RKO (cell line): Measurements from ENCODE around the gene UBE2QL1.

Experiments used
- DNase-seq: peaks from one replicate; pipeline ENCODE4 v3.0.0-alpha.2; 2016; ENCODE audit warnings: low spot score

UBE2QL1 gene

DNA sequence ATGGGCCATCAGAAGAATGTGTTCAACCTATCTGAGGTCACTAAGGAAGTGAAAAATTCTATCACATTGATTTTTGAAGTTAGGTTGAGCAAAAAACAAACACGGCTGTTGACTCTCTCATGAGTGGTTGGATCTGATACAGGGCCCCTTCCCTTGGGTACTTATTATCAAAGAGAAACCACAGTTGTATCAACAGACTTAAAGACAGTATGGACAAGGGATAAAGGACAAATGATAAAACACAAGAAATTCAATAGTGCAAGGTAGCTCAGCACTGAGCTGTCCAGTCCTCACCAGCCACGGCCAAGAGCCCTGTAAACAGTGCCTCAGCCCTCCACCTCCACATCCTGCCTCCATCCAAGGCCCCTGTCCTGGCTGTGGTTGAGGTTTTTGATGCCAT is 86.9 kb downstream of the UBE2QL1 start:
- no peak for DNase-seq

DNA sequence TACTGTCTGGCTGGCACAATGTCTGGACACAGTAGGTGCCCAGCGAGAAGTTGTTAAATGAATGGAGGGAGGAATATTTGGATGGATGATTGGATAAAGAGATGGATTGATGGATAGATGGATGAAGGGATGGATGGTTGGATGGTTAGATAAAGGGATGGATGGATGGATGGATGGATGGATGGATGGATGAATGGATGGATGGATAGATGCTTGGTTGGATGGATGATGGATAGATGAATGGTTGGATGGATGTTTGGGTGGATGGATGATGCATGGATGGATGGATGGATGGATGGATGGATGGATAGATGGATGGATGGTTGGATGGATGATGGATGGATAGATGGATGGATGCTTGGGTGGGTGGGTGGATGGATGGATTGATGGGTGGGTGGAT is 90.4 kb downstream of the UBE2QL1 start:
- DNase-seq: no peak

DNA sequence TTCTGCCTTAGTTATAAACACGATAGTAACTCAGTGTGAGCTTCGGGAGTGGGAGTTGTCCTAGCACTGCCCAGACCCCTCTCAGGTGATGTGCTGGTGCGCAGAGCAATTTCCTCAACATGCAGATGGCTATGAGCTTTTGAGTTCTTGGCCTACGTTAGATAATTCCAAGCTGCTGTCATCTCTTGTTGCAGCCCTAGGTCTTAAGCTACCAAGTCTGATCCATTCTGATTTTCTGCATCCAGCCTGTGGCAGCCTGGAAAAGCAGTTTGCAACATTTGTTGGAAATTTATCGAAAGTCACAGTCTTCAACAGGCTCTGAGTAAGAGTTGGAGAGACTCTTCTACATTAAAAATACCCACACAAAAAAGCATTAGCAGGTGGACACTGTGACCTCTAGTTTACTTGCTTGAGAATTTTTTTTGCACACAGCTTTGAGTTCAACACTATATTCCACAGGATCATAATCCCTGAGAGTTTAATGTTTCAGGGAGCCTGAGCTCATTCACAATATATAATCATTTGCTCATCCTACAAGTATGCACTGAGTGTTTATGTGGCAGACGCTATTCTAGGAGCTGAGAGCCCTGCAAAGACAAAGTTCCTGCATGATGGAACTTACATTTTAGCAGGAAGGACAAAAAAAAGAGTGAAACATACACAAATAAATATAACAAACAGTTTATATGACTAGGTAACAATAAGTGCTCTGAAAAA is 91.6 kb downstream of the UBE2QL1 start:
- DNase-seq: no peak

DNA sequence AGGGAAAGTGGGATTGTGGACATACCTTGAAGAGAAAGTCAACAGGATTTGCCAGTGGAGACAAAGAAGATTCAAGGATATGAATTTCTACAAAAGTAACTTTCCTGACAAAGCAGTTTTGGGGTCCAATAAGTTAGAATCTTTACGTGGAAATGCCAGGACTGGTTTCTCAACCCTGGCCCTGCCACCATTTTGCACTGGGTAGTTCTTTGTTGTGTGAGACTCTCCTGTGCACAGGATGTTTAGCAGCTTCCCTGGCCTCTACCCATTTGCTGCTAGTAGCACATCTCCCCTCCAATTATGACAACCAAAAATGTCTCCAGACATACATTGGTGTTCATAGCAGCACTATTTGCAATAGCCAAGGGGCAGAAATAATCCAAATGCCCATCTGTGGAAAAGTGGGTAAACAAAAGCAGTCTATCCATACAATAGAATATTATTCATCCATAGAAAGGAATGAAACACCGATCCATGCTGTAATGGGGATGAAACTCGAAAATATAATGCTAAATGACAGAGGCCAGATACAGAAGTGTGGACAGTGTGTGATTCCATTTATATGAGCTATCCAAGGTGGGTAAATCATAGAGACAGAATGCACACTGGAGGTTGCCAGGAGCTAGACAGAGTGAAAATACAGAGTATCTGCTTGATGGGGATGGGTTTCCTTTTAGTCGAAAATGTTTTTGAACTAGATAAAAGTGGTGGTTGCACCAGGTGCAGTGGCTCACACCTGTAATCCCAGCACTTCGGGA is 92.8 kb downstream of the UBE2QL1 start:
- no peak for DNase-seq

DNA sequence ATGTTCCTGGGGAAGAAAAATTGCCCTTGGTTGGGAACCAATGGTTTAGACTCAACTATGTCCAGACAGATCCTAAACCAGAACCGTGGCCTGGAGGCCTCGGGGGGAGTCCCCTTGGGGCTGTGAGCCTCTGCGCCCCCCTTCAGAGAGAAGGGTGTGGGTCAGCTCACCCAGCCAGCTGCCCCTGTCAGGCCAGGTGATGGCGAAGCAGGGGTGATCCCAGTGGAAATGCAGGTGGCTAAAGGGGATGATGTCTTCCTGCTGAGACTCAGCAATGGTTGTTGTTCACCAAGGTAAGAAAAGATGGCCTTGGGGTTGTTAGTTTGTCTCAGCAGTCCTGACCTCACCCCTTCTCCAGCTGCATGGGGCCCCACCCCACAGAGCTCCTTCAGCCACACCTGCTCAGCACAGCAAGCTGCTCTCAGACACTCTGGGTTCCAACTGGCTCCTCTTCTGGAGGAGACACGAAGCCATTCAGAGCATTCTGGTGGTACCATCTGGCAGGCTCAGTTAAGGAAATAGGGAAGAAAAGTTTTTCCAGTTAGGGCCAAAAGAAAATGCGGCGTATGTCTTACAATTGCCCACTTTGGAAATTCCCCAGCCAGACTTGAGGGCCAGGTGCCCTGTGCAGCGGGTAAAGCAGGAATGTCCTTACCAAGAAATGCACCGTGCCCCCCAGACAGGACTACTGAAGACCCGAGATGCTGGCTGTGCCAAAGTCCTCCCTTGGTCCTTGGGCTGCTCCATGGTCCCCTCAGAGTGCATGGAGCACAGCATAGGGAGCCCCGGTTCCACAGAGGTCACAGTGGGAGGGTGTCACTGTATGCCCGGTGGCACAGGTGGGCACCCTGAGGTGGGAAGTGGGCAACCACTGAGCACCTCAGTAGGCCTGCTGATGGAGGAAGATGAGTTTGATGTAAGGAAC is 94.0 kb downstream of the UBE2QL1 start:
- DNase-seq: no peak

DNA sequence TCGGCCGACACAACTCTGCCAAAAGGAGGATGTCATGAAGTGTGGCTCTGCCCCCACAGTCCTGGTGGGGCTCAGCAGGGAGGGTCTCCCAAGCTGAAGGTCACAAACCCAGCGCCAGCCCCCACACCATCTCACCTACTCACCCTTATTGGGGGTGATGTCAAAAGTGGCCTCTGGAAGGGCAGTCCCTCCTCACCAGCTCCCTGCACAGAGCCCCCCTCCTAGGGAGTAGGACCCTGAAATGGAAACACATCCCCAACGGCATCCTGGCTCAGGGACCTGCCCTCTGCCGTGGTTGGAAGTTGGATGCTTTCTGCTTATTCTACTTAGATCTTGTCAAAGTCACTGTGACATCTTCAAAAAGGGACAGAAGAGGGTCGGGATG is 94.7 kb downstream of the UBE2QL1 start:
- no peak for DNase-seq

DNA sequence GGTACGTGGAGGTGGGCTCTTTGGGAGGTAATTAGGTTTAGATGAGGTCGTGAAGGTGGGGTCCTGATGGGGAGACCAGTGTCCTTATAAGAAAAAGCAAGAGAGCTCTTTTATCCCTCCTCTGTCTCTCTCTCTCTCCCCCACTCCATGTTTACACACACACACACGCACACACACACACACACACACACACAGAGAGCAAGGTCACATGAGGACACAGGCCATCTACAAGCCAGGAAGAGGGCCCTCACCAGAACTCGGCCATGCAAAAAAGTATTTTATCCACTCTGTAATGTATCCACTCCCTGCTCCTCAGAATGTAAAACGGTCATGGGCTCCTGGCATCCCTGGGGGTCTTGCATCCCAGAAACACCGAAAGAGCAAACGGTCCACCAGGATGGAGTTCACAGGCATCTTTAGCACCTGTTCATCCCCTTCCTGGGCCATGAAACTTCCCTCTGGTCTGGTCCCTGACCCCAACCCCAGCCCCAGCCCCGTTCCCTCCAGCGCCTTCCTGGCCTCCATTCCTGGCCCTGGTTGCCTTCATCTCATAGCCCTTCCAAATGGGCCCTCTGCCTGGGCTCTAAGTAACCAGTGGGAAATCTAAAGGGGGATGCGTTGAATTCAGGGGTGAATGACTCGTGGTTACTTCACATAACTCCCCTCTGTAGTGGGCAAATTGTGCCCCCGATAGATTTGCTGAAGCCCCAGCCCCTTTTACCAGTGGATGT is 95.3 kb downstream of the UBE2QL1 start:
- DNase-seq: no peak
